OCI-LY3 (cell line): ENCODE measurements around the gene SNAP25.

Experiments
- H2AFZ ChIP-seq: fragments of 200-600, 300-600 bp; shearing (Covaris generic); 2 replicates; pipeline ENCODE4 v1.6.0; 2014; ENCODE audit warnings: antibody characterized with exemption, low read depth, low read length
- H3K27ac ChIP-seq: fragments of 200-600, 300-600 bp; sonication (generic); 2 replicates; pipeline ENCODE4 v1.5.1; 2014; ENCODE audit warnings: mild to moderate bottlenecking, low read length, moderate library complexity, mixed read lengths
- H3K27me3 ChIP-seq: fragments of 200-600, 300-600 bp; sonication (generic); 2 replicates; pipeline ENCODE4 v1.6.1; 2014; ENCODE audit warnings: low read depth, low read length, mixed read lengths
- H3K36me3 ChIP-seq: fragments of 200-600, 300-600 bp; sonication (generic); replicated peaks from 2 replicates; pipeline ENCODE3; 2014; ENCODE audit warnings: low read depth, low read length, mixed read lengths
- H3K4me1 ChIP-seq: fragments of 300-600, 200-600 bp; sonication (generic); 2 replicates; pipeline ENCODE4 v1.6.1; 2014; ENCODE audit warnings: low read length, mixed read lengths
- H3K4me2 ChIP-seq: fragments of 200-600, 300-600 bp; sonication (generic); 2 replicates; pipeline ENCODE4 v1.6.1; 2014; ENCODE audit warnings: low read length, mixed read lengths
- H3K4me3 ChIP-seq: fragments of 300-600, 200-600 bp; sonication (generic); 2 replicates; pipeline ENCODE4 v1.5.1; 2014; ENCODE audit warnings: antibody characterized with exemption, mild to moderate bottlenecking, low read length, moderate library complexity
- H3K79me2 ChIP-seq: fragments of 300-600, 200-600 bp; shearing (Covaris generic); 2 replicates; pipeline ENCODE4 v1.6.1; 2014; ENCODE audit warnings: mild to moderate bottlenecking, low read length, mixed read lengths
- H3K9ac ChIP-seq: fragments of 300-600, 200-600 bp; shearing (Covaris generic); 2 replicates; pipeline ENCODE4 v1.6.0; 2014; ENCODE audit warnings: mild to moderate bottlenecking, low read length, moderate library complexity
- H3K9me3 ChIP-seq: fragments of 200-600, 300-600 bp; shearing (Covaris generic); 2 replicates; pipeline ENCODE4 v1.6.1; 2014; ENCODE audit warnings: low read length, mixed read lengths; ENCODE audit not compliant: insufficient read depth
- H4K20me1 ChIP-seq: fragments of 200-600, 300-600 bp; sonication (generic); 2 replicates; pipeline ENCODE4 v1.6.1; 2016; ENCODE audit warnings: low read length, mixed read lengths; ENCODE audit not compliant: insufficient read depth
- EZH2phosphoT487 ChIP-seq: fragments of 200-600 bp; shearing (Covaris generic); IDR thresholded peaks from 2 replicates; pipeline ENCODE4 v1.6.1; 2018; ENCODE audit warnings: antibody characterized with exemption, mixed run types, low read depth
- TF ChIP-seq, protein P1 (sequence below): fragments of 200-600, 300-600 bp; sonication (generic); IDR thresholded peaks from 2 replicates; pipeline ENCODE4 v1.5.1; 2014; ENCODE audit warnings: antibody characterized with exemption, low read length, low read depth

SNAP25 gene

DNA sequence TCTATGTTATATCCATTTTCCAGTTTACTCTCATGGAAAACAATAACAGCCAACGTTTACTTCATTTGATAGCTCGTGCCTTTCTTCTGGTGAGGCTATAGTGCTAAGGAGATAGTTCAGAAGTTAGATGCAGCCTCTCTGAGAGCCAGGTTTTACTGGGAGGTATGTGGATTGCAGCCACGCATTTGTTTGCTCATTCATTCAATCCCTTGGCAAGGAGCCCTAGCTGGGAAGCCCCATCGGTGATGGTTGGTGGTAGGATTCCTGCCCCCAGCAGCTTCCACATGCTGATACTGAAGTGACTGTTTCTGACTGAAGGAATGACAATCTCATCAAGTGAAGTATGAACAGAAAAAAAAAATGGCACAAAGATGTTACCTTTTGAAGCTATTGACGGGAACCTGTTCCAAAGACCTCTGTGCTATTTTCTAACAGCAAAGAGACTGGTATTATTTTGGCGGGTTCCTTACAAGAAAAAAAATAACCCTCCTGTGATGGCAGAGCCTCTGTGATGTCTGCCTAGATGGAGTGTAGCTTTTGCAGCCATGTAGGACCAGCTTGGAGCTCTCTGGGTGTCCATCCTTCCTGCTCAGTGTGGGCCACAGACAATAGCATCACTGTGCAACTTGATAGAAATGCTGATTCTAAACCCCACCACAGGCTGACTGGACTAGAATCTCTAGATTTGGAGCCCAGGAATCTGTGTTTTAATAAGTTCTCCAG is 30.6 kb downstream of the SNAP25 start:
- H3K27me3 ChIP-seq = peaks cover 58% of the 10 kb centered on the region
- TF ChIP-seq, protein P1, sequence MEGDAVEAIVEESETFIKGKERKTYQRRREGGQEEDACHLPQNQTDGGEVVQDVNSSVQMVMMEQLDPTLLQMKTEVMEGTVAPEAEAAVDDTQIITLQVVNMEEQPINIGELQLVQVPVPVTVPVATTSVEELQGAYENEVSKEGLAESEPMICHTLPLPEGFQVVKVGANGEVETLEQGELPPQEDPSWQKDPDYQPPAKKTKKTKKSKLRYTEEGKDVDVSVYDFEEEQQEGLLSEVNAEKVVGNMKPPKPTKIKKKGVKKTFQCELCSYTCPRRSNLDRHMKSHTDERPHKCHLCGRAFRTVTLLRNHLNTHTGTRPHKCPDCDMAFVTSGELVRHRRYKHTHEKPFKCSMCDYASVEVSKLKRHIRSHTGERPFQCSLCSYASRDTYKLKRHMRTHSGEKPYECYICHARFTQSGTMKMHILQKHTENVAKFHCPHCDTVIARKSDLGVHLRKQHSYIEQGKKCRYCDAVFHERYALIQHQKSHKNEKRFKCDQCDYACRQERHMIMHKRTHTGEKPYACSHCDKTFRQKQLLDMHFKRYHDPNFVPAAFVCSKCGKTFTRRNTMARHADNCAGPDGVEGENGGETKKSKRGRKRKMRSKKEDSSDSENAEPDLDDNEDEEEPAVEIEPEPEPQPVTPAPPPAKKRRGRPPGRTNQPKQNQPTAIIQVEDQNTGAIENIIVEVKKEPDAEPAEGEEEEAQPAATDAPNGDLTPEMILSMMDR = no peak
- no peak for TF ChIP-seq EZH2phosphoT487
- H3K79me2 ChIP-seq = no peaks in the 10 kb centered on the region
- H3K27ac ChIP-seq = no peak overlapping the region
- H3K4me1 ChIP-seq = no peaks in the 10 kb centered on the region
- no peaks in the 10 kb centered on the region for H4K20me1 ChIP-seq
- H3K4me3 ChIP-seq = no peak overlapping the region
- H3K9me3 ChIP-seq = no peaks in the 10 kb centered on the region
- H3K4me2 ChIP-seq = no peak overlapping the region
- no peak overlapping the region for H2AFZ ChIP-seq
- H3K36me3 ChIP-seq = no peaks in the 10 kb centered on the region
- no peak overlapping the region for H3K9ac ChIP-seq

DNA sequence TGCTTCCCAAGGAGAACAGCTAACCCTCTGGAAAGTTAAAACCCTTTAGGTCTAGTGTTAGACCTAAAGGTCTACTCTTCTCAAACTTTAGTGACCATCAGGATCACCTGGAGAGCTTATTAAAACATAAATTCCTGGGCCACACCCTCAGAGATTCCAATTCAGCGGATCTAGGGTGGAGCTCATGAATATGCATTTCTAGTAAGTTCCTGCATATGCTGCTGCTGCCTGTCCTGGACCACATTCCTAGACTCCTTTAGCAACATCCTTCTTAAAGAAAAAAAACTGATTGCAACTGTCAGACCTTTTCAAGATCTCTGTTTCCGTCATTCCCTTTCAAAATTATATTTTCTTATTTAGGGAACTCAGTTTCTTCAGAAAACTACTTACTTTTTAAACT is 31.2 kb downstream of the SNAP25 start:
- no peaks in the 10 kb centered on the region for H3K79me2 ChIP-seq
- no peaks in the 10 kb centered on the region for H3K36me3 ChIP-seq
- no peaks in the 10 kb centered on the region for H3K9me3 ChIP-seq
- peaks cover 63% of the 10 kb centered on the region for H3K27me3 ChIP-seq
- H3K9ac ChIP-seq = no peak overlapping the region
- H4K20me1 ChIP-seq = no peaks in the 10 kb centered on the region
- H3K4me1 ChIP-seq = no peaks in the 10 kb centered on the region
- H3K4me3 ChIP-seq = no peak overlapping the region
- no peak overlapping the region for H3K4me2 ChIP-seq
- TF ChIP-seq, protein P1 = no peak
- TF ChIP-seq EZH2phosphoT487 = no peak
- H3K27ac ChIP-seq = no peak overlapping the region
- H2AFZ ChIP-seq = no peak overlapping the region

DNA sequence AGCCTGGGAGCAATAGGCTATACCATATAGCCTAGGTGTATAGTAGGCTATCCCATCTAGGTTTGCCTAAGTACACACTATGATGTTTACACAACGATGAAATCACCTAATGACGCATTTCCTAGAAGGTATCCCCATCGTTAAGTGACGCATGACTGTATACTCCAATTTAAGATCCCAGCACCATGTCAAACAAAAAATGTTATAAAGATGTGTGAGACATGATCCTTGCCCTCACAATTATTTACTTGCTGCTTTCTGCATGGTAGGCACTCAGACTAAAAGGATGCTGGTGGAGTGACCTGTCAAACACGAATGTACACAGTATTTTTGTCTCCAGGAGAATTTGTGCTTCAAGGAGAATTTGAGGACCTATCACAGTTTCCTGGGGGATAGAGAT is 32.3 kb downstream of the SNAP25 start:
- no peaks in the 10 kb centered on the region for H3K4me1 ChIP-seq
- no peak for TF ChIP-seq EZH2phosphoT487
- TF ChIP-seq, protein P1 = no peak
- H3K27me3 ChIP-seq = peaks cover 64% of the 10 kb centered on the region
- no peaks in the 10 kb centered on the region for H3K36me3 ChIP-seq
- no peaks in the 10 kb centered on the region for H3K79me2 ChIP-seq
- no peaks in the 10 kb centered on the region for H3K9me3 ChIP-seq
- H3K4me2 ChIP-seq = no peak overlapping the region
- no peak overlapping the region for H3K4me3 ChIP-seq
- no peak overlapping the region for H3K27ac ChIP-seq
- H4K20me1 ChIP-seq = no peaks in the 10 kb centered on the region
- H2AFZ ChIP-seq = no peak overlapping the region
- H3K9ac ChIP-seq = no peak overlapping the region

GRCh38 chr20:10253780-10254179 is 35.1 kb downstream of the SNAP25 start:
- no peaks in the 10 kb centered on the region for H3K4me1 ChIP-seq
- no peak overlapping the region for H2AFZ ChIP-seq
- no peaks in the 10 kb centered on the region for H3K9me3 ChIP-seq
- TF ChIP-seq, protein P1 = no peak
- TF ChIP-seq EZH2phosphoT487 = no peak
- H3K4me3 ChIP-seq = no peak overlapping the region
- no peak overlapping the region for H3K27ac ChIP-seq
- no peaks in the 10 kb centered on the region for H3K36me3 ChIP-seq
- no peak overlapping the region for H3K4me2 ChIP-seq
- no peaks in the 10 kb centered on the region for H3K79me2 ChIP-seq
- peaks cover 61% of the 10 kb centered on the region for H3K27me3 ChIP-seq
- H4K20me1 ChIP-seq = no peaks in the 10 kb centered on the region
- no peak overlapping the region for H3K9ac ChIP-seq
